Stimulated activated CD4-positive, alpha-beta T cell treated with anti-CD3 and anti-CD28 coated beads, Interleukin-4, amount 100 ng/mL, for 48 hours (primary cell): Measurements from ENCODE around the gene IWS1.
"Not testable (repeated sequence)": the region's sequence is repeated elsewhere in the genome, so short reads cannot be mapped to it uniquely, and the experiment has no call there.

Experiments
- DNase-seq, 2 donors: peaks; one replicate each; pipeline ENCODE4 v3.0.0-alpha.2; 2020; ENCODE audit warnings: low read depth in 2 of 2

Gene IWS1

GRCh38 chr2:127560931-127561280 lies 34.6 kb upstream of the IWS1 start:
- DNase-seq, result no peak

- no peak for DNase-seq
Measured at GRCh38 chr2:127560201-127560930, 34.1 kb upstream of the IWS1 start.

GRCh38 chr2:127559454-127559853 lies 33.2 kb upstream of the IWS1 start:
- DNase-seq, result no peak

- DNase-seq, result no peak
Measured at GRCh38 chr2:127558911-127559310, 32.6 kb upstream of the IWS1 start.

- no peak for DNase-seq
Measured at GRCh38 chr2:127552846-127553245, 26.6 kb upstream of the IWS1 start.

- no peak for DNase-seq
Measured at GRCh38 chr2:127552336-127552735, 26.0 kb upstream of the IWS1 start.

GRCh38 chr2:127551221-127551930 lies 25.1 kb upstream of the IWS1 start:
- DNase-seq, result no peak

GRCh38 chr2:127546797-127547196 lies 20.5 kb upstream of the IWS1 start:
- DNase-seq, result no peak

- DNase-seq, result no peak
Measured at GRCh38 chr2:127545796-127546195, 19.5 kb upstream of the IWS1 start.

GRCh38 chr2:127545189-127545588 lies 18.9 kb upstream of the IWS1 start:
- no peak for DNase-seq

- DNase-seq, result not testable (repeated sequence)
Measured at GRCh38 chr2:127543013-127543501, 16.8 kb upstream of the IWS1 start.

- DNase-seq, result no peak
Measured at GRCh38 chr2:127542231-127542630, 15.9 kb upstream of the IWS1 start.

GRCh38 chr2:127541809-127542208 lies 15.5 kb upstream of the IWS1 start:
- DNase-seq, result no peak

GRCh38 chr2:127537644-127538043 lies 11.4 kb upstream of the IWS1 start:
- DNase-seq, result no peak

- DNase-seq, result no peak
Measured at GRCh38 chr2:127536707-127537541, 10.6 kb upstream of the IWS1 start.

- no peak for DNase-seq
Measured at GRCh38 chr2:127535918-127536317, 9.6 kb upstream of the IWS1 start.

GRCh38 chr2:127535422-127535901 lies 9.2 kb upstream of the IWS1 start, which contains the start of gene MYO7B:
MYO7B (plus strand) TSS chr2:127535683; CDS start chr2:127559723, 24,040 bp downstream.
- DNase-seq, result no peak

- no peak for DNase-seq
Measured at GRCh38 chr2:127532296-127532695, 6.0 kb upstream of the IWS1 start.

- no peak for DNase-seq
Measured at GRCh38 chr2:127531221-127531648, 4.9 kb upstream of the IWS1 start.

- no peak for DNase-seq
Measured at GRCh38 chr2:127530245-127531140, 4.2 kb upstream of the IWS1 start.

- DNase-seq, result not testable (repeated sequence)
Measured at GRCh38 chr2:127529416-127529815, 3.1 kb upstream of the IWS1 start.
